Measurements from ENCODE around the gene MRLN. TPM values are rescaled to one million over a fixed set of nuclear protein-coding genes. Genes with fewer than 3 reads are reported as not detected.
"Not testable (repeated sequence)": the region's sequence is repeated elsewhere in the genome, so short reads cannot be mapped to it uniquely, and the experiment has no call there.

MRLN gene
- total RNA-seq = not detected

DNA sequence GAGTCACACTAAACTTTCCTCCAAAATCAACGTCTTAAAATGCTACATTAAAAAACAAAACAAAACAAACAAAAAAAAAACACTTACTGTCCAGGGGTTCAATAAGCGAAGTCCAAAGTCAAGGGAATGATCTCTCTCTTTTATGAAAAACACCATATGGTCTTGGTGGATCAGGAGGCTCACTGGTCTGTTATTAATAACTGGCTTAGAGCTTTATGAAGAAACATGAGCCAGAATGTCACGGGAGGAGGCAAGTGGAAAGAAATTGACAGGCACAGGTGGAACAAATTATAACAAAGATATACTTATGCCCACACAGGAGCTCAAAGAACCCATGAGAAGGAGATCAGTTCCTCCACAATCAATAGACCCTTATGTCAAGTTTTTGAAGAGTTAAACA is at the start of gene MRLN:
MRLN (minus strand) TSS at position 189 of the 400 bp plus-strand sequence.
- Mint-ChIP-seq H3K27ac (no peak within 1 kb of the TSS), H3K4me1 (no peaks in the 10 kb centered on the region), H3K27me3 (peaks cover 23% of the 10 kb centered on the region), H3K9me3 (ENCODE audit: low read depth) (no peaks in the 10 kb centered on the region), H3K4me3 (no peak within 1 kb of the TSS), H3K36me3 (no peaks in the 10 kb centered on the region)
- CTCF ChIA-PET = no interaction called here
- no peak for DNase-seq
- no peak for ATAC-seq

DNA sequence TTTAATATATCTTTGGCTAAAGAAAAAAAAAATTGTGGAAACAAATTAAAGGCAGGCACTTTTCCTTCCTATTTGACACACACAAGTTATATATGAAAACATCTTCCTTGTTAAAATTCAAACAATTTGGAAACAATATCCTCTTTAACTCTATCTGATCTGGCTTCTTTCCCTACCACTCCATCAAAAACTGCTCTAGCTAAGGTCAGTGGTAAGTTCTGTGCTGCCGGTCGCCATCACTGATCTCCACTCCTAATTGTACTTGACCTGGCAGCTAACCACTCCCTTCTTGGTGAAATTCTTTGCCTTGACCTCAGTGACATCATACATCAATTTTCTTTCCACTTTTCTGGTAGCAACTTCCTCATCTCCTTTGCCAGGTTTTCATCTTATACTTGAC is 47.9 kb upstream of the MRLN start:
- H3K9me3 Mint-ChIP-seq (ENCODE audit: low read depth) = no peaks in the 10 kb centered on the region
- H3K27ac Mint-ChIP-seq = no peak overlapping the region
- H3K4me1 Mint-ChIP-seq = peaks cover 4% of the 10 kb centered on the region
- no peak for DNase-seq
- CTCF ChIA-PET = interaction anchor here (0.9 kb wide), 1 partner anchor 108 kb away, joined by 3 read pairs; no protein-coding TSS in a partner anchor
- H3K36me3 Mint-ChIP-seq = peaks cover 29% of the 10 kb centered on the region
- ATAC-seq = no peak
- H3K4me3 Mint-ChIP-seq = no peak overlapping the region
- H3K27me3 Mint-ChIP-seq = no peaks in the 10 kb centered on the region

DNA sequence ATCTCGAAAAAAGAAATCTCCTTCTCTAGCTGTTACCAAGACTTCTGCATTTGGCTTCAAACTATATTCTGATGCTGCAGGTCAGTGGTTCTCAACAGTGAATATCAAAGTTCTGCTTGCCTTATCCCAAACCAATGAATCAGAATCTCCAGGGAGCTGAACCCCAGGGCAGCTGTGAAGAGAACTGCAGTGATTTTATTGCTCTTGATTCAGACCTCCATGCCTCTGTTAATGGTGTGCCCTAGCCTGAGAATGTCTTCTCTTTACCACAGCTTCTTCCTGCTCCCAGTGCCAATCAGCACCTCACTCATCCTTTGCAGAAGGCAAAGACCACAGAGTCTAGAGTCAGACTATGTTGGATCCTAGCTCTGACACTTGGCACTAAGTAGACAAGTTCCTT is 46.2 kb upstream of the MRLN start:
- CTCF ChIA-PET = interaction anchor here (1.1 to 1.7 kb wide), 3 partner anchors 10 to 173 kb away, joined by 3 to 4 read pairs (median 4); no protein-coding TSS in a partner anchor
- Mint-ChIP-seq H3K27ac (no peak overlapping the region), H3K27me3 (no peaks in the 10 kb centered on the region), H3K36me3 (peaks cover 39% of the 10 kb centered on the region), H3K9me3 (ENCODE audit: low read depth) (no peaks in the 10 kb centered on the region), H3K4me1 (peaks cover 4% of the 10 kb centered on the region), H3K4me3 (no peak overlapping the region)
- DNase-seq (no peak), ATAC-seq (no peak)

GRCh38 chr10:59793919-59794318 is 40.7 kb upstream of the MRLN start:
- no peak overlapping the region for H3K27ac Mint-ChIP-seq
- H3K9me3 Mint-ChIP-seq (ENCODE audit: low read depth) = no peaks in the 10 kb centered on the region
- no peaks in the 10 kb centered on the region for H3K4me1 Mint-ChIP-seq
- peaks cover 49% of the 10 kb centered on the region for H3K36me3 Mint-ChIP-seq
- CTCF ChIA-PET = no interaction called here
- ATAC-seq (no peak), DNase-seq (no peak)
- no peak overlapping the region for H3K4me3 Mint-ChIP-seq
- H3K27me3 Mint-ChIP-seq = no peaks in the 10 kb centered on the region

- no peaks in the 10 kb centered on the region for H3K27me3 Mint-ChIP-seq
- no peaks in the 10 kb centered on the region for H3K9me3 Mint-ChIP-seq (ENCODE audit: low read depth)
- no peaks in the 10 kb centered on the region for H3K4me1 Mint-ChIP-seq
- peaks cover 45% of the 10 kb centered on the region for H3K36me3 Mint-ChIP-seq
- no peak overlapping the region for H3K4me3 Mint-ChIP-seq
- ATAC-seq (no peak), DNase-seq (no peak)
- no peak overlapping the region for H3K27ac Mint-ChIP-seq
- CTCF ChIA-PET = no interaction called here
Measured at GRCh38 chr10:59792812-59793211, 39.6 kb upstream of the MRLN start.

- H3K36me3 Mint-ChIP-seq = peaks cover 39% of the 10 kb centered on the region
- no peaks in the 10 kb centered on the region for H3K27me3 Mint-ChIP-seq
- no peaks in the 10 kb centered on the region for H3K4me1 Mint-ChIP-seq
- CTCF ChIA-PET = no interaction called here
- ATAC-seq = no peak
- DNase-seq = no peak
- no peak overlapping the region for H3K4me3 Mint-ChIP-seq
- H3K9me3 Mint-ChIP-seq (ENCODE audit: low read depth) = no peaks in the 10 kb centered on the region
- no peak overlapping the region for H3K27ac Mint-ChIP-seq
Measured at GRCh38 chr10:59791601-59792000, 38.3 kb upstream of the MRLN start.

DNA sequence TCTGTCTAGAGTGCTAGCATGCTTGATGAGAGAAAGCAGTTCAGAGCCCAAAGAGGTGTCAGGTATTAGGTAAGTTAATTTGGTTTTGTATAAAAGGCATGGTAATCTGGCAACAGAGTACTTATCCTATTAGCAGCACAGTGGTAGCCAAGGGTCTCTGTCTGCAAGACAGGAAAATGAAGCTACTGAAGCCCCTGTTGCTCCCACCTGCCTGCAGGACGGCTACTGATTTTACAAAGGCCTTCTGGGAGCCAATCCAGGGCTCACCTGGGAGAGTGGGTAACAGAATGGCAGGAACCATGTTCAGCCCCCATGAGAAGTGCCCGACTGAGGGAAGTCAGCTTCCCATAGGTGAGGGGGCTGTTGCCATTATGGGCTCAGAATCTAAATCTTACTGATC is 36.8 kb upstream of the MRLN start:
- H3K4me3 Mint-ChIP-seq, CTCF ChIA-PET: not testable (repeated sequence)

DNA sequence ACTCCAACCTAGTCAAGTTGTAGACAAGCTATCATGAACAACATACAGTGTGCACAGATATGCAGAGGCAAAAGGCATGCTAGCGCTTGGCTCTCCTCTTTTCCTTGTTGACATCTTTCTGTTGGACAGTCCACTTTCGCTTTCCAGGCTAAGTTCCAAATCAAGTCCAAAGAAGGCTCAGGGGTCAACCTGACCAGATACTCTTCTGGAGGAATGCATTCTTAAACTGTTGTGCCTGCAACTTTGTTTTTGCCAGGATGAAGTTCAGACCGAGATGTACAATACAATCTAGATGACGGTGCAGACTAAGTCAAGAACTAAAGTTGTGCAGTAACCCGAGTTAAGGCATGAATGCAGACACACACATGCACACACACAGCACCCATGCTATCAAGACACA is 35.7 kb upstream of the MRLN start:
- H3K27ac Mint-ChIP-seq; DNase-seq; H3K9me3 Mint-ChIP-seq (ENCODE audit: low read depth): not testable (repeated sequence)

More for the DNA sequence above, 36.8 kb upstream of the MRLN start:
- H3K27ac Mint-ChIP-seq; DNase-seq; H3K9me3 Mint-ChIP-seq (ENCODE audit: low read depth); H3K4me1 Mint-ChIP-seq; ATAC-seq; H3K27me3 Mint-ChIP-seq: not testable (repeated sequence)
- peaks cover 32% of the 10 kb centered on the region for H3K36me3 Mint-ChIP-seq

GRCh38 chr10:59787032-59787431 is 33.8 kb upstream of the MRLN start:
- H3K9me3 Mint-ChIP-seq (ENCODE audit: low read depth); ATAC-seq; DNase-seq; H3K27me3 Mint-ChIP-seq; CTCF ChIA-PET; H3K4me1 Mint-ChIP-seq; H3K4me3 Mint-ChIP-seq; H3K27ac Mint-ChIP-seq: not testable (repeated sequence)
- H3K36me3 Mint-ChIP-seq = peaks cover 11% of the 10 kb centered on the region

More for the DNA sequence above, 35.7 kb upstream of the MRLN start:
- H3K4me3 Mint-ChIP-seq, ATAC-seq, H3K4me1 Mint-ChIP-seq, H3K27me3 Mint-ChIP-seq, CTCF ChIA-PET: not testable (repeated sequence)
- peaks cover 24% of the 10 kb centered on the region for H3K36me3 Mint-ChIP-seq

- H3K36me3 Mint-ChIP-seq; H3K27ac Mint-ChIP-seq; H3K4me1 Mint-ChIP-seq; ATAC-seq; H3K9me3 Mint-ChIP-seq (ENCODE audit: low read depth); CTCF ChIA-PET; H3K4me3 Mint-ChIP-seq; DNase-seq; H3K27me3 Mint-ChIP-seq: not testable (repeated sequence)
Measured at GRCh38 chr10:59785476-59785875, 32.2 kb upstream of the MRLN start.

DNA sequence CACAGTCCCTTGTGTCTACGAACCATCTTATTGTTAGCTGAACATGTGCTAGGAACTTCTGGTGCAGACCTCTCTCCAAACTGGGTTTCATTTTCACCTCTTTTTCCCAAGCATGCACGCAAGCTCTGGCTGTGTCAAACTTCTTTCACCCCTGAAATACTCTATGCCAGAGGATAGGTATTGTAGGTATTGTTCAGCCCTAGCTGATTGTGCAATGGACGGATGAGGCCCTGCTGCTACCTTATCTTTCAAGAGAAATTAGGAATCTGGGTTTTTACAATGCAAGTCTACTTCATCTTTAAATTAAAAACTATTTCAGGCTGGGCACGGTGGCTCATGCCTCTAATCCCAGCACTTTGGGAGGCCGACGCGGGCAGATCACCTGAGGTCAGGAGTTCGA is 28.3 kb upstream of the MRLN start:
- H3K4me1 Mint-ChIP-seq = no peaks in the 10 kb centered on the region
- H3K4me3 Mint-ChIP-seq = no peak overlapping the region
- no peak for DNase-seq
- CTCF ChIA-PET = interaction anchor here (1.2 kb wide), 1 partner anchor 28 kb away, joined by 3 read pairs; no protein-coding TSS in a partner anchor
- no peaks in the 10 kb centered on the region for H3K27me3 Mint-ChIP-seq
- no peak overlapping the region for H3K27ac Mint-ChIP-seq
- no peaks in the 10 kb centered on the region for H3K9me3 Mint-ChIP-seq (ENCODE audit: low read depth)
- no peak for ATAC-seq
- peaks cover 1% of the 10 kb centered on the region for H3K36me3 Mint-ChIP-seq

DNA sequence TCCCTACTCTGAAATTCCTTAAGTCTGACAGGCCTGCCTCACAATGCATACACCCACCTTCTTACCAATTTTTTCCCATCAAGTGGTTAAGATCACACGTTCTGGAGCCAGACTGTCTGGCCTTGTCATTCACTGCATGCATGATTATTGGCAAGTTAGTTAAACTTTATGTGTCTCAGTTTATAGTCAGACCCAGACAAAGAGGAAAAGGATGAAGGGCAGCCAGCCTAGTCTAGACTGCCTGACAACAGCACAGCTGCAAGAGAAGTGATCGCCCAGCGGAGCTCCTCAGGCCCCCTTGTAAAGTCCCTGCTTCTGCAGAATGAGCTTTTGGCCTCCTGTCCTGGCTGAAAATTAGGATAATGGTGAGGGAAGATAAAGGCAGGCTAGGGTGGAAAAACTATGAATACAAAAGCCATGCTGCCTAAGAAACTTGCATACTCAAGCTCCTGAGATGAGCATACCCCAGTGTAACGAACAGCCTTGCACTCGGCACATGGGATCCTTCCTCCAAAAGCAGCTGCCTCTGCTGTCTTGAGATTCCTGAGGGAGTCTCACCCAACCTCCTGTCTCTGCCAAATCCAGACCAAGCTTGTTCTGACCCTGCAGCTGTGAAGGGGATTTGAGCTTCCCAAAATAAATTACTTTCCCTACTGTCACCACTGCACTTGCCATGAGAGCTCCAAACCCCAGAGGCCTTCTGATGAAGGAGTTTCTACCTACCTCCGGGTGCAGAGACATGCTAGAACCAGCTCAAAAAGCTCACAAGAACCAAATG is 26.7 kb upstream of the MRLN start:
- no peak overlapping the region for H3K27ac Mint-ChIP-seq
- no peak overlapping the region for H3K4me3 Mint-ChIP-seq
- CTCF ChIA-PET = no interaction called here
- no peaks in the 10 kb centered on the region for H3K4me1 Mint-ChIP-seq
- no peaks in the 10 kb centered on the region for H3K27me3 Mint-ChIP-seq
- H3K9me3 Mint-ChIP-seq (ENCODE audit: low read depth) = no peaks in the 10 kb centered on the region
- DNase-seq = no peak
- H3K36me3 Mint-ChIP-seq = no peaks in the 10 kb centered on the region
- no peak for ATAC-seq

DNA sequence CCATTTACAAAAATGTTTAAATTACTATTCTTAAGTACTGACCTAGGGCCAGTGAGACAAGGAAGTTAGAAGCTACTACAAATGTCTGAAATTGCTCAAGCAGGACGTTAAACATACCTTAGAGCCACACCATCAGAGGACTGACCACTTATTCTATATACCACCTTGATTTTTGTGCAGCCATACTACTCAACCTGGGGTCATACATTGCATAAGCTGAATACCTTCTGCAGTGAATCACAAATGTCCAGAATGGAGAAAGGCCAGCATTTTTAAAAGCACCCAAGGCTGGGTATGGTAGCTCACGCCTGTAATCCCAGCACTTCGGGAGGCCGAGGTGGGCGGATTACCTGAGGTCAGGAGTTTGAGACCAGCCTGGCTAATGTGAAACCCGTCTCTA is 21.2 kb upstream of the MRLN start:
- H3K27me3 Mint-ChIP-seq = no peaks in the 10 kb centered on the region
- ATAC-seq (no peak), DNase-seq (no peak)
- H3K4me1 Mint-ChIP-seq = no peaks in the 10 kb centered on the region
- H3K4me3 Mint-ChIP-seq = no peak overlapping the region
- no peak overlapping the region for H3K27ac Mint-ChIP-seq
- H3K9me3 Mint-ChIP-seq (ENCODE audit: low read depth) = no peaks in the 10 kb centered on the region
- no peaks in the 10 kb centered on the region for H3K36me3 Mint-ChIP-seq
- CTCF ChIA-PET = no interaction called here

DNA sequence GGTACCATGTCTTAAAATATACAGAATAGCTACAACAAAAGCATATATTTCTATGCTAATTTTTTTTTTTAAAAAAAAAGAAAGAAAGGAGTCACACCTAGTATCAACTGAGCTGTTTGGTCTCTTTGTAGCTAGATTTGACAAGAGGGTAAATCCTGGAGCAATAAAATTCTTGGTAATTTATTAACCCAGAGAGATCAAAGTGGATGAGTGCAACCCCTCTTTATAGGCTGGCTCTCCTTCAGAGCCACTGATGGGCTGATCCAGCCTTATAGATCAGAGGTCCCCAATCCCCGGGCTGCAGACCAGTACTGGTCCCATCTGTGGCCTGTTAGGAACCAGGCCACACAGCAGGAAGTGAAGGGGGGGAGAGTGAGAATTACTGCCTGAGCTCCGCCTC is 19.8 kb upstream of the MRLN start:
- ATAC-seq = no peak
- CTCF ChIA-PET = no interaction called here
- H3K27ac Mint-ChIP-seq = no peak overlapping the region

More for the DNA sequence above, 19.8 kb upstream of the MRLN start:
- H3K4me1 Mint-ChIP-seq = no peaks in the 10 kb centered on the region
- no peaks in the 10 kb centered on the region for H3K27me3 Mint-ChIP-seq
- no peaks in the 10 kb centered on the region for H3K9me3 Mint-ChIP-seq (ENCODE audit: low read depth)
- H3K4me3 Mint-ChIP-seq = no peak overlapping the region
- no peaks in the 10 kb centered on the region for H3K36me3 Mint-ChIP-seq
- no peak for DNase-seq

Data from activated CD8-positive, alpha-beta memory T cell treated with anti-CD3 and anti-CD28 coated beads, Interleukin-2, amount 10 ng/mL, durations not matched to agents 7 days and 5 days (primary cell).